IMR-90 (cell line): ENCODE data around the gene TFB2M. TPM values are rescaled to one million over a fixed set of nuclear protein-coding genes. Genes with fewer than 3 reads are reported as not detected.

ENCODE experiments used
- ATAC-seq: fragments of 200-7000 bp; cut with Tn5 transposase; 2 replicates; pipeline ENCODE4 v1.9.1; 2020; ENCODE audit warnings: low read depth, mild to moderate bottlenecking, moderate library complexity
- BruUV-seq: library from RNA; stranded (reverse); fragments of 400-500 nt; replicated peaks from 2 replicates; lab custom pipeline; 2021; lab: Mats Ljungman, UMichigan
- CTCF ChIA-PET: fragments of 300-600 bp; formaldehyde crosslinking; extraction: SDS; loops from one replicate; lab custom pipeline; 2021; ENCODE audit warnings: antibody characterized with exemption; lab: Yijun Ruan, JAX
- POLR2A ChIA-PET: fragments of 300-600 bp; sonication (Branson Sonifier 250); formaldehyde crosslinking; loops from one replicate; lab custom pipeline; 2022; ENCODE audit warnings: antibody characterized with exemption; ENCODE audit not compliant: unreplicated experiment; lab: Charles Lee
- DNase-seq: peaks from one replicate; pipeline ENCODE4 v3.0.0; 2013
- H2AFZ ChIP-seq: replicated peaks from 2 replicates; pipeline ENCODE3; 2013; ENCODE audit warnings: low read length, mild to moderate bottlenecking; ENCODE audit not compliant: poor library complexity
- H2AK5ac ChIP-seq: 2 replicates; pipeline ENCODE4 v1.6.1; 2013; ENCODE audit warnings: low read depth, low read length, inconsistent platforms
- H2AK9ac ChIP-seq: replicated peaks from 2 replicates; pipeline ENCODE3; 2013; ENCODE audit warnings: mild to moderate bottlenecking, low read depth, low read length, moderate library complexity; ENCODE audit not compliant: poor library complexity
- H2BK120ac ChIP-seq: 2 replicates; pipeline ENCODE4 v1.6.1; 2013; ENCODE audit warnings: low read depth, low read length, inconsistent platforms
- H2BK15ac ChIP-seq: 3 replicates; pipeline ENCODE4 v1.6.1; 2013; ENCODE audit warnings: low read depth, low read length, inconsistent platforms
- H2BK20ac ChIP-seq: 2 replicates; pipeline ENCODE4 v1.6.1; 2013; ENCODE audit warnings: low read depth, mild to moderate bottlenecking, inconsistent platforms, low read length, moderate library complexity
- H2BK5ac ChIP-seq: 2 replicates; pipeline ENCODE4 v1.6.1; 2013; ENCODE audit warnings: mild to moderate bottlenecking, low read depth, low read length, inconsistent platforms; ENCODE audit not compliant: poor library complexity, severe bottlenecking
- H3K14ac ChIP-seq: replicated peaks from 2 replicates; pipeline ENCODE4 v1.6.1; 2013; ENCODE audit warnings: low read depth, low read length, inconsistent platforms
- H3K18ac ChIP-seq: 2 replicates; pipeline ENCODE4 v1.6.1; 2013; ENCODE audit warnings: low read depth, low read length, control low read depth
- H3K23ac ChIP-seq: 2 replicates; pipeline ENCODE4 v1.6.1; 2013; ENCODE audit warnings: low read depth, low read length, inconsistent platforms
- H3K27ac ChIP-seq: 2 replicates; pipeline ENCODE4 v1.5.1; 2013; ENCODE audit warnings: mild to moderate bottlenecking, control low read depth, low read length; ENCODE audit not compliant: insufficient read depth
- H3K27me3 ChIP-seq: 2 replicates; pipeline ENCODE4 v1.6.1; 2013; ENCODE audit warnings: low read length; ENCODE audit not compliant: control insufficient read depth, insufficient read depth
- H3K36me3 ChIP-seq: 2 replicates; pipeline ENCODE4 v1.6.1; 2013; ENCODE audit warnings: low read length, mixed read lengths; ENCODE audit not compliant: control insufficient read depth, insufficient read depth
- H3K4ac ChIP-seq: 2 replicates; pipeline ENCODE4 v1.6.1; 2013; ENCODE audit warnings: low read depth, low read length, inconsistent platforms
- H3K4me1 ChIP-seq: 2 replicates; pipeline ENCODE4 v1.6.1; 2013; ENCODE audit warnings: low read length, mixed read lengths; ENCODE audit not compliant: control insufficient read depth, insufficient read depth
- H3K4me2 ChIP-seq: 2 replicates; pipeline ENCODE4 v1.6.1; 2013; ENCODE audit warnings: low read depth, mild to moderate bottlenecking, control low read depth, low read length, moderate library complexity
- H3K4me3 ChIP-seq: 2 replicates; pipeline ENCODE4 v1.5.1; 2013; ENCODE audit warnings: low read depth, mild to moderate bottlenecking, control low read depth, low read length, moderate library complexity; ENCODE audit not compliant: insufficient read depth
- H3K56ac ChIP-seq: 2 replicates; pipeline ENCODE4 v1.6.1; 2013; ENCODE audit warnings: low read length, inconsistent platforms; ENCODE audit not compliant: insufficient read depth; ENCODE audit errors: extremely low read depth
- H3K79me1 ChIP-seq, 2 experiments: 2 replicates each; pipeline ENCODE4 v1.6.1; 2013; ENCODE audit warnings: low read length in 2 of 2, inconsistent platforms in 1 of 2, low read depth in 1 of 2
- H3K9ac ChIP-seq: 2 replicates; pipeline ENCODE4 v1.6.1; 2013; ENCODE audit warnings: low read depth, low read length, control low read depth
- H3K9me1 ChIP-seq: 2 replicates; pipeline ENCODE4 v1.6.1; 2013; ENCODE audit warnings: low read length, inconsistent platforms; ENCODE audit not compliant: insufficient read depth
- H3K9me3 ChIP-seq: 2 replicates; pipeline ENCODE4 v1.6.1; 2013; ENCODE audit warnings: low read length; ENCODE audit not compliant: control insufficient read depth, insufficient read depth
- H4K20me1 ChIP-seq: 2 replicates; pipeline ENCODE4 v1.6.1; 2013; ENCODE audit warnings: low read length, inconsistent platforms; ENCODE audit not compliant: insufficient read depth
- H4K5ac ChIP-seq: 2 replicates; pipeline ENCODE4 v1.6.1; 2013; ENCODE audit warnings: mild to moderate bottlenecking, low read depth, low read length, control low read depth
- H4K8ac ChIP-seq, 2 experiments: 2 replicates each; pipeline ENCODE4 v1.6.1; 2013; ENCODE audit warnings: low read depth in 2 of 2, low read length in 2 of 2, control low read depth in 1 of 2, inconsistent platforms in 1 of 2
- H4K91ac ChIP-seq: 2 replicates; pipeline ENCODE4 v1.6.1; 2013; ENCODE audit warnings: low read depth, low read length, inconsistent platforms; ENCODE audit not compliant: insufficient read depth
- BHLHE40 ChIP-seq: fragments of 150-350 bp; IDR thresholded peaks from 2 replicates; pipeline ENCODE4 v1.6.1; 2016; ENCODE audit warnings: mild to moderate bottlenecking, low read depth, low read length
- CEBPB ChIP-seq: IDR thresholded peaks from 2 replicates; pipeline ENCODE4 v1.6.1; 2012; ENCODE audit warnings: low read depth, low read length, improper control_type of control experiment
- CHD1 ChIP-seq: IDR thresholded peaks from 2 replicates; pipeline ENCODE4 v1.6.1; 2012; ENCODE audit warnings: low read depth, low read length, improper control_type of control experiment
- CTCF ChIP-seq: conservative IDR thresholded peaks from 2 replicates; pipeline ENCODE4 v1.5.1; 2012; ENCODE audit warnings: mild to moderate bottlenecking, low read depth, low read length, improper control_type of control experiment
- ELK1 ChIP-seq: fragments of 150-350 bp; IDR thresholded peaks from 2 replicates; pipeline ENCODE4 v1.6.1; 2016; ENCODE audit warnings: low read depth, mild to moderate bottlenecking, low read length, moderate library complexity, borderline replicate concordance
- FOS ChIP-seq: fragments of 150-350 bp; IDR thresholded peaks from 2 replicates; pipeline ENCODE4 v1.6.1; 2016; ENCODE audit warnings: low read depth, low read length
- MAFK ChIP-seq: IDR thresholded peaks from 2 replicates; pipeline ENCODE4 v1.6.1; 2012; ENCODE audit warnings: low read depth, low read length, improper control_type of control experiment
- MAZ ChIP-seq: IDR thresholded peaks from 2 replicates; pipeline ENCODE4 v1.6.1; 2012; ENCODE audit warnings: low read depth, mild to moderate bottlenecking, low read length, improper control_type of control experiment, moderate library complexity, borderline replicate concordance
- MXI1 ChIP-seq: IDR thresholded peaks from 2 replicates; pipeline ENCODE4 v1.6.1; 2012; ENCODE audit warnings: low read depth, mild to moderate bottlenecking, low read length, moderate library complexity, borderline replicate concordance
- NFE2L2 ChIP-seq: fragments of 150-350 bp; IDR thresholded peaks from 2 replicates; pipeline ENCODE4 v1.6.1; 2016; ENCODE audit warnings: low read depth, mild to moderate bottlenecking, low read length
- POLR2A ChIP-seq: IDR thresholded peaks from 2 replicates; pipeline ENCODE4 v1.6.1; 2012; ENCODE audit warnings: mild to moderate bottlenecking, low read depth, low read length
- RAD21 ChIP-seq: IDR thresholded peaks from 2 replicates; pipeline ENCODE4 v1.6.1; 2012; ENCODE audit warnings: low read length, improper control_type of control experiment
- RCOR1 ChIP-seq: IDR thresholded peaks from 2 replicates; pipeline ENCODE4 v1.6.1; 2012; ENCODE audit warnings: mild to moderate bottlenecking, low read length, improper control_type of control experiment; ENCODE audit not compliant: insufficient replicate concordance
- RFX5 ChIP-seq: IDR thresholded peaks from 2 replicates; pipeline ENCODE4 v1.8.0; 2012; ENCODE audit warnings: low read depth, mild to moderate bottlenecking, low read length, moderate library complexity
- USF2 ChIP-seq: fragments of 150-350 bp; IDR thresholded peaks from 2 replicates; pipeline ENCODE4 v1.6.1; 2017; ENCODE audit warnings: mild to moderate bottlenecking, antibody characterized with exemption, low read length, low read depth
- WGBS, 2 experiments: methylation state at CpG; one replicate each; pipeline versions ENCODE4 v1.1.5 to v1.1.7; 2013; ENCODE audit warnings: missing lambda C conversion rate in 2 of 2; ENCODE audit not compliant: insufficient read length in 1 of 2; ENCODE audit errors: extremely low coverage in 2 of 2; 5-methylcytosine and 5-hydroxymethylcytosine counted together
- dilution Hi-C: fragments of 300-500 bp; cut with HindIII; formaldehyde crosslinking; loops from one replicate; pipeline ENCODE4 v1.14.3; 2018; ENCODE audit warnings: low sequenced_read_pairs; ENCODE audit not compliant: unreplicated experiment
- in situ Hi-C: fragments of 300-500 bp; cut with MboI; formaldehyde crosslinking; loops from 3 replicates; pipeline ENCODE4 v1.14.3; 2019; ENCODE audit warnings: low sequenced_read_pairs, inconsistent platforms, mixed read lengths
- intact Hi-C: fragments of 100-400 bp; cut with micrococcal nuclease; formaldehyde crosslinking; loops from 2 replicates; pipeline ENCODE4 v1.10.0; 2022
- polyA plus RNA-seq, 3 experiments: library from polyadenylated mRNA; depleted of rRNA; stranded (reverse); fragments of >200 nt; gene quantifications; 2 replicates each; pipeline ENCODE4 v1.2.3, GENCODE V29; 2012; ENCODE audit warnings: low replicate concordance in 1 of 3
- total RNA-seq: library from RNA; depleted of rRNA; stranded (reverse); fragments of >200 nt; gene quantifications from 2 replicates; pipeline ENCODE4 v1.2.3, GENCODE V29; 2012

Gene TFB2M
- total and polyA plus RNA-seq, 2 of the 4 experiments (the other 2 are of a cell fraction) = 13.3 to 15.7 TPM

GRCh38 chr1:246558041-246558440 lies 8.0 kb downstream of the TFB2M start:
- CTCF ChIA-PET = no interaction called here
- Histone ChIP-seq H4K20me1 (no peaks in the 10 kb centered on the region), H4K5ac (no peak overlapping the region), H3K4me3 (no peak overlapping the region), H3K4me1 (no peaks in the 10 kb centered on the region), H3K9me3 (no peaks in the 10 kb centered on the region), H3K4ac (no peak overlapping the region), H2AK9ac (no peak overlapping the region), H2BK120ac (no peak overlapping the region), H3K18ac (no peak overlapping the region), H3K14ac (no peak overlapping the region), H4K8ac (no peak overlapping the region), H2BK20ac (no peak overlapping the region), H2AFZ (no peak overlapping the region), H3K23ac (no peak overlapping the region), H2BK5ac (no peak overlapping the region), H3K27ac (no peak overlapping the region), H2BK15ac (no peak overlapping the region), H3K4me2 (no peak overlapping the region), H3K27me3 (no peaks in the 10 kb centered on the region), H3K36me3 (peaks cover 31% of the 10 kb centered on the region), H3K56ac (no peak overlapping the region), H3K79me1 (peaks cover 21 to 28% of the 10 kb centered on the region in 2 experiments), H4K91ac (no peak overlapping the region), H3K9me1 (no peaks in the 10 kb centered on the region), H3K9ac (no peak overlapping the region), H2AK5ac (no peak overlapping the region)
- BruUV-seq = no TSS peak
- in situ Hi-C loops (no loop called here), dilution Hi-C loops (no loop called here), intact Hi-C loops (no loop called here)
- no peak for DNase-seq
- no CpG with 5 or more reads among the region's 2 CpGs for WGBS, 2 experiments
- POLR2A ChIA-PET = no interaction called here
- no peak for ATAC-seq
- no peak for TF ChIP-seq POLR2A
- no peak for TF ChIP-seq MAFK
- no peak for TF ChIP-seq RFX5
- TF ChIP-seq NFE2L2 = no peak
- TF ChIP-seq CTCF = no peak
- no peak for TF ChIP-seq RCOR1
- TF ChIP-seq FOS = no peak
- TF ChIP-seq MXI1 = no peak
- no peak for TF ChIP-seq MAZ
- no peak for TF ChIP-seq CEBPB
- TF ChIP-seq CHD1 = no peak
- TF ChIP-seq BHLHE40 = no peak
- TF ChIP-seq USF2 = no peak
- no peak for TF ChIP-seq RAD21
- TF ChIP-seq ELK1 = no peak
